Mammary epithelial cell (primary cell): Measurements from ENCODE around the gene GRAP2.

Experiments
- EZH2 ChIP-seq: IDR thresholded peaks from 2 replicates; pipeline ENCODE4 v1.6.1; 2012; ENCODE audit warnings: low read length, inconsistent platforms, borderline replicate concordance
- TF ChIP-seq, protein P1 (sequence below), 2 donors: IDR thresholded peaks in 1 of 2; conservative IDR thresholded peaks in 1 of 2; 2 replicates each; pipeline ENCODE4 v1.5.1; 2011 to 2012; ENCODE audit warnings: inconsistent platforms in 2 of 2, low read length in 2 of 2, mild to moderate bottlenecking in 2 of 2, control low read depth in 1 of 2, low read depth in 1 of 2; ENCODE audit not compliant: insufficient read depth in 1 of 2; ENCODE audit errors: extremely low read depth in 1 of 2

DNA sequence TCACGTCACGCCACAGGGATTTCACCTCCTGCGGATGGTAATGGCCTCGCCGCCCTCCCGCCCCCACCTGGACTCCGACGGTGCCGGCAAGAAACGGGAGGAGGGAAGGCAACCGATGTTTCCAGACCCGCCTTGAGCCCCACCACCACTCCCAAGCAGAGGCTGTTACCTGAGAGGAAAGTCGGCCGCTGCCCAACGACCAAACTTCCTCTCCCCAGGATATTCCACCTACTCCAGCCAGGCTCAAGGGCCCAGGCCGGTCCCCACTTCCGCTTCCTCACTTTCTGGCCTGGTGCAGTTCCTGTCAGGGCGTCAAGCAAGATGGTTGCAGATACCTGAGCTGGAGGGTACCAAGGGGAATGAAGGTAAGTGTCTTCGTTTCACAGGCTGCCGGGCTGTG is 7.4 kb upstream of the GRAP2 start, which contains the start of gene ENTHD1:
- TF ChIP-seq, protein P1, sequence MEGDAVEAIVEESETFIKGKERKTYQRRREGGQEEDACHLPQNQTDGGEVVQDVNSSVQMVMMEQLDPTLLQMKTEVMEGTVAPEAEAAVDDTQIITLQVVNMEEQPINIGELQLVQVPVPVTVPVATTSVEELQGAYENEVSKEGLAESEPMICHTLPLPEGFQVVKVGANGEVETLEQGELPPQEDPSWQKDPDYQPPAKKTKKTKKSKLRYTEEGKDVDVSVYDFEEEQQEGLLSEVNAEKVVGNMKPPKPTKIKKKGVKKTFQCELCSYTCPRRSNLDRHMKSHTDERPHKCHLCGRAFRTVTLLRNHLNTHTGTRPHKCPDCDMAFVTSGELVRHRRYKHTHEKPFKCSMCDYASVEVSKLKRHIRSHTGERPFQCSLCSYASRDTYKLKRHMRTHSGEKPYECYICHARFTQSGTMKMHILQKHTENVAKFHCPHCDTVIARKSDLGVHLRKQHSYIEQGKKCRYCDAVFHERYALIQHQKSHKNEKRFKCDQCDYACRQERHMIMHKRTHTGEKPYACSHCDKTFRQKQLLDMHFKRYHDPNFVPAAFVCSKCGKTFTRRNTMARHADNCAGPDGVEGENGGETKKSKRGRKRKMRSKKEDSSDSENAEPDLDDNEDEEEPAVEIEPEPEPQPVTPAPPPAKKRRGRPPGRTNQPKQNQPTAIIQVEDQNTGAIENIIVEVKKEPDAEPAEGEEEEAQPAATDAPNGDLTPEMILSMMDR (conservative IDR thresholded peaks at IDR 0.05 in 1 of 2, IDR thresholded peaks at IDR 0.05 in 1 of 2; ENCODE audit: extremely low read depth in 1 of 2, insufficient read depth in 1 of 2, low read depth in 1 of 2, low read length in 2 of 2), result no peak
- no peak for TF ChIP-seq EZH2
